Activated CD4-positive, alpha-beta T cell treated with anti-CD3 and anti-CD28 coated beads, Interleukin-2, amount 50 U/mL, for 16 hours (primary cell): ENCODE results near the gene CADM1.
"Not testable (repeated sequence)": the region's sequence is repeated elsewhere in the genome, so short reads cannot be mapped to it uniquely, and the experiment has no call there.

Experiments
- DNase-seq: peaks from one replicate; pipeline ENCODE4 v3.0.0-alpha.2; 2020

CADM1 gene

DNA sequence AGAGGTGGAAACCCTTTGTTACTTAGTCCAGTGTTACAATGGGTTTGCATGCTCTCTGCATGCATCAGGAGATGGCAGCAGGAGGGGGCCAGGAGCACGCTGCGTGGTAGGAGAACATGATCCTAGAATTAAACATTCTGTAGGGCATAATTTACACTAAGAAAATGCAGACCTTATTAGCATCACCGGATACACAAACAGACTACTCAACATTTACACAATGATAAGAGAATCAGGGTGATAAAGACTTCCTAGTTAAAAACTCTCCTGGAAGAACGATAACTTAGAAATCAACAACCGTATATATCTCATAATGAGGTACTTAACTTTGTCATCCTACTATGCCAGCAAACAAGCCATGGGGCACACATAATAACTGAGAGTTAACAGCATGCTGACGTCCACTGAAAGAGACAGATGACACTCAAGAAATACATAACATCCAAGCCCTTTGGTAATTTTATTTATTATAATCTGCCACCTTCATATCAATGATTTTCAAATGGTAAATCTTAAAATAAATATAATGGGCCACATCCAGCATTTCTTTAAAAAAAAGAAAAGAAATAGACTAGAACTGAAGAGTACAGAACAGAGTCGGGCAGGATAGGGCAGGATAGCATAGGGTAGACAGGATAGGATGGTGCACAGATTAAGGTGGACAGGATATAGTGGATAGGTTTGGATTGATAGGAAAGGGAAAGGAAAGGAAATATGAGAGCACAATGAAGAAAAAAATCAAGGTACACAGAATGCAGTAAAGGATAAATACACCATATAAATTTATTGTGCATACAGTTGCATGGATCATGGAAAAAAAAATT lies 27.5 kb downstream of the CADM1 start:
- no peak for DNase-seq

DNA sequence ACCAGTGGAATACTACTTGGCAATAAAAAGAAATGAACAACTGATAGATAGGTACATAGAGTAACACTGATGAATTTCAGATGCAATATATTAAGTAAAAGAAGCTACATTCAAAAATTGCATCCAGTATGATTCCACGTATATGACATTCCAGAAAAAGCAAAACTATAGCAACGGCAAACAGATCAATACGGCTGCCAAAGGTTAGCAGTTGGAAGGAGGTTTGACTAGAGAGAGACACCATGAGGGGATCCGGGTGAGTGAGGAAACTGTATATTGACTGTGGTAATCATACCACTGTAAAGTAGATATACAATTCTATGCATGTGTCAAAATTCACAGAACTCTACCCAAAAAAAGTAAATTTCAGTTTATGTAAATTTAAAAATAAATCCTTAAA lies 28.7 kb downstream of the CADM1 start:
- DNase-seq, result no peak

DNA sequence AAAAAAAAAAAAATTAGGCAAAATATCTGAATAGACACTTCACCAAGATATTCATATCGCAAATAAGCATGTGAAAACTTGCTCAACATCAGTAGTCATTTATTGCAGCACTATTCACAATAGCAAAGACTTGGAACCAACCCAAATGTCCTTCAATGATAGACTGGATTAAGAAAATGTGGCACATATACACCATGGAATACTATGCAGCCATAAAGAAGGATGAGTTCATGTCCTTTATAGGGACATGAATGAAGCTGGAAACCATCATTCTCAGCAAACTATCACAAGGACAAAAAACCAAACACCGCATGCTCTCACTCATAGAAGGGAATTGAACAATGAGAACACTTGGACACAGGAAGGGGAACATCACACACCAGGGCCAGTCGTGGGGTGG lies 29.9 kb downstream of the CADM1 start:
- DNase-seq, result not testable (repeated sequence)

DNA sequence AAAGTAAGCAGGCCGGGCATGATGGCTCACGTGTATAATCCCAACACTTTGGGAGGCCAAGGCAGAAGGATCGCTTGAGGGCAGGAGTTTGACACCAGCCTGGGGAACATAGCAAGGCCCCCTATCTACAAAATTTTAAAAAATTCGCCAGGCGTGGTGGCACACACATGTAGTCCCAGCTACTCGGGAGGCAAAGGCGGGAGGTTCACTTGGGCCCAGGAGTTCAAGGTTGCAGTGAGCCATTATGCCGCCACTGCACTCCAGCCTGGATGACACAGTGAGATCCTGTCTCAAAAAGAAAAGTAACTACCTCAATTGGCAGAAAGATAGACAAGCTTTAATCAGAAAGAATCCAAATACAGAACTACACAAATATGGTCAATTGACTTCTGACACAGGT lies 31.0 kb downstream of the CADM1 start:
- no peak for DNase-seq

DNA sequence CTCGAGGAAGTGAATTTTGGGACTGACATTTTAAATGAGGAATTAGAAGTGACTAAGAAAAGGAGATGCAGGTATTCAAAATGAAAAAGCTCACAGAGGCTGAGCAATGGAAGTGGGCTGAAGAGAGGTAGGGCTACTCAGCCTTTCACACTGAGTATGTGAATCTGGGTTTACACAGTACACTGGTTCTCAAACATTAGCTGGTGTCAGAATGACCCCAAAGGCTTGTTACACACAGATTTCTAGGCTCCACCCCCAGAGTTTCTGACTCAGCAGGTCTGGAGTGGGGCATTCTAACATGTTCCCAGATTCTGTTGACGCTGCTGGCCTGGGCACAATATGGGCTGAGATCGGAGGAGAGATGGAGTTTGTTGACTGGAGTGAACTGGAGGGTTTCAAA lies 32.8 kb downstream of the CADM1 start:
- no peak for DNase-seq

DNA sequence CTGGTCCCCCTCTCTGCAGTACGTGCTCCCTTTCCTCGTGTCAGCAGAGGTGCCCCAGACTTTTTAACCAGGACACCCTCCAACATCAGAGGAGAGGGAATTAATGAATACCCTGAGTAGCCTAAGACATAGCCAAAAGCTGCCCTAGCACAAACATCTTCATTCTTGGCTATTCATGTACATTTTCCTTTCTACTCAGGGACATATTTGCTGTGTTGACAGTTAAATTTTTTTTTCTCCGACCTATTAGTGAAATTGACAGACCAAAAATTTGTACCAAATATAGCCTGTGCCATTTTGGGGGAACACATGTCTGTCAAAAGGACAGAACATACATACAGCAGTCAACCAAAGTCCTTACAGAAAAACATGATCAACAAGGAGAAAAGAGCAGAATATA lies 33.3 kb downstream of the CADM1 start:
- no peak for DNase-seq

DNA sequence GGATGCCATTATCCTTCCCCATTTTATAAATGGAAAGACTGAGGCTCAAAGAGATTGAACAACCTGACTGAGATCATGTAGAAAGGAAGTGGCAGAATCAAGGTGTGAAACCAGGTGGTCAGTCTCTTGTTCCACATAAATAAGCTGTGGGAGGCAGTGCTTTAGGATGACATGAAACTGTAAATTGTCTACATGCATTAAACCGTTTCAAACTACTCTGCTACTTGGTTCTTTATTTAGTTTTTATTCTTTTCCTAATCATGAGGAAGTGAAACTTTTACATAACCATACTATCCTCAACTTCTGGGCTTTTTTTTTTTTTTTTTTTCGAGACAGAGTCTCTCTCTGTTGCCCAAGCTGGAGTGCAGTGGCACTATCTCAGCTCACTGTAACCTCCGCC lies 34.9 kb downstream of the CADM1 start:
- no peak for DNase-seq

DNA sequence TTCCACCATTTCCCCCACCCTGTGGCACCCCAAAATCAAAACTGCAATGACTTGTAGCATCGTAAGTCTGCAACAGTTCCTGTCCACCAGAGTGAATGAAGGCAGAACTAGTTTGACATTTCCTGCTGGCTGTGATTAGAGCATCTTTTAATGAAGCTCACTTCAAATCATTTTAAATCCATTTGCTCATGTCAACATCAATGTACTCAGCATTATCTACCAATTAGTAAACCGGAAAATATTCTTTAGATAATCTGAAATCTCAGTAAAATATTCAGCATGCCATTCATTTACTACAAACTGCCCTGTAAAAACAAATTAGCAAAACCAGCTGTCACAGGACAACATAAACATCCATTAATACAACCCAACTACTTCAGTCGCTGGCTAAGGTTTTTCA lies 38.1 kb downstream of the CADM1 start:
- DNase-seq, result no peak

DNA sequence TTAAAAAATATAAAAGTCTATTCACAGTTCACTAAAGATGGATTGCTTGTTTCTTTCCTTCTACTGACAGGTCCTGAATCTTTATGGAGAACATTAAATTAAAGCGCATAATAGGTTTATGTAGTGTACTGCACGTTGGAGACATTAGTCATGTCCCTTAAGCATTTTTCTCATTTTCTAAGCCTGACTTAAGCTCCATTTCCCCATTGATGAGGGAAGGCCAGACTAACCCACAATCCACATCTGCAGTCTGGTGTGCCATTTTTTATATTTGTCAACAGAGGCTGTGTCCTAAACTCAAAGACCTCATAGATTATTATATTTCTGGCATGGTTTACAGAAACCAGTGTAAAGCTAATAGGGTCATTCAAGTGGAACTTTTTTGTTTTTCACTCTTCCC lies 39.9 kb downstream of the CADM1 start:
- DNase-seq, result no peak

DNA sequence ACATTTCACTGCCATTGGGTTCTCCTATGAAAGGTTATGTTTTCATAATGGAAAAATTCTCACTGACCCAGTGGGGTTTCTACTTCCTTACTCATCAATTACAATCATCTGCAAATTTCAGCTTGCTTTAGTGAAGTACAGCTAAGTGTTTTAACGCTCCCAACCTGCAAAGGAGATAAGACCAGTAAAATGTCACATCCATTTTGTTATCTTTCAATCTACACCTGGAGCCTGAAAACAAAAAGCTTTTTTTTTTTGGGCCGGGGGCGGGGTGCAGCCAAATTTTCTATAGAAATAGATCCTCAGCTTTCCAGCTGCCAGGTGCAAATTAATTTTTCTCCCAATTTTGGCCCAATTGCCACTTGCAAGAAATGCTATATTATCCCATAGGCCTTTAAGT lies 40.6 kb downstream of the CADM1 start:
- no peak for DNase-seq

DNA sequence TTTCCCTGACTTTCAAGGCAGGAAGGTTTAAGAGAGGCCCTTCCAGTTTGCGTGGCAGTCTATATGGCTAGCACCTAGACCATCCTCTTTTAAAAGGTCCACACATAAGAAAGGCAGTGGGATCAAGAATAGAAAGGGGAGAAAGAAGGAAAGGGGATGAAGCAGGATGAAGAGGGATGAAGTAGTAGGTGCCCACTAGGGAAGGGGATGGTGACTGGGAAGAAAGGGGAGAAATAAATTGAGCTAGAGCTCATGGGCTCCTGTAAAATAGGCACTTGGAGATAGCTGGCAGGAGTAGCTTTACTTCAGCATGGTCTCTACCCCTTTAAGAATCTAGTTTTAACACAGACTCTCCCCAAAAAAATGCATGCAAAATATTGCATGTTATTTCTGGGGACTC lies 41.5 kb downstream of the CADM1 start:
- no peak for DNase-seq

DNA sequence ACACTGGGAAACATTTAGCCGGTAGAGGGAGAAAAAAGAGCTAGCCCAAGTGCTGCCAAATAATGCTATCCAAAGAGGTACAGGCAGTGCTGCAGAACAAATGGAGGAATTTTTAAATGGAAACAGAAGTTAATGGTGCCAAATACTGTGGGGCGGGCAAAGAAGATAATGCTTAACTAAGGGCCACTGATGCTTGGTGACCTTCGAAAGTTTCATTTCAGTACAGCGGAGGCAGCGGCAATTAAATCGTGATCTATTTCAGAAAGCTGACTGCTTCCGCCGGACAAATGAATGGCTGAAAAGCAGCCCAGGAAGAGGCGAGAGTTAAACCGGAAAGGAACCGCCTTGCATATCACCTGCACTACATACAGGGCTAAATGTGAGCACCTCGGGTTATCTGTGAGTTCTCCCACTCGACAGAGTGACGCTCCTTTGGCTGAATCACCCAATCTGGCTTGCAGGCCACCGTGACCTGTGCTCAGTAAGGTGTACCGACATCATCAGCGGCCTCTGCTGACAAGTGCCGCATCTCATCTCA lies 42.1 kb downstream of the CADM1 start:
- DNase-seq, result no peak

DNA sequence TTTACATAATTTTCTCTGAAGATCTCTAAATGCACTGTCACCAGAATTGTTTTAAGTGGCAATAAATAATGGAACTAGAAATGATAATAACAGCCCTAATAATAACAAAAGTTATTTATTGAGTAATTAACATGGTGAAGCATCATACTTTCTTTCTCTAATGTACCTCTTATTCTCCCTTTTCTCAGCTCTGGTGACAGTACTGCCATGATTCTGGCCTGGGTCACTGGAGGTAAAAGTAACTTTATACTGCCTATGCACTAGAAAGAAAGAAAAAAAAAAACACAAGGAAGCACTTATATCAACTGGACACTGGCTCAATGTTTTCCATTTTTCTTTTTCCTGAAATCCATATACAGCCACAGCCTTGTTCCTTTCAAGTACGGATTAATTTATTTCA lies 43.7 kb downstream of the CADM1 start:
- no peak for DNase-seq

DNA sequence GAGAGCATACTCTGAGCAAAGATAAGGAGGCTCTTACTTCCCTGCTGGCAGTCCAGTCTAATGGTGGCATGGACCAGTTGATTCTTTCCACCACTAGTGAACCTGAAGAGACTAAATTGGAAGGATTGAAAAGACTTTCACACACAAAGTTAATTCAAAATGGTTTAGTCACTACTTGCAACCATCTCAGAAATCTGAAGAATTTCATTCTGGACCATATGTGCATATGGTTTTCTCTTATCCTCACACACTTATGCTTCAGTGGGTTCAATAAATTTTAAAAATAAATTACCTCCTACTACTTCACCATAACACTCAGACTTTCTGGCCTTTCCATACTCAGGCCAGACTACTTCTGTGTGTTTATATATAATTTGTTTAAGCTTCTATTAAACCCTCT lies 44.7 kb downstream of the CADM1 start:
- DNase-seq, result no peak

DNA sequence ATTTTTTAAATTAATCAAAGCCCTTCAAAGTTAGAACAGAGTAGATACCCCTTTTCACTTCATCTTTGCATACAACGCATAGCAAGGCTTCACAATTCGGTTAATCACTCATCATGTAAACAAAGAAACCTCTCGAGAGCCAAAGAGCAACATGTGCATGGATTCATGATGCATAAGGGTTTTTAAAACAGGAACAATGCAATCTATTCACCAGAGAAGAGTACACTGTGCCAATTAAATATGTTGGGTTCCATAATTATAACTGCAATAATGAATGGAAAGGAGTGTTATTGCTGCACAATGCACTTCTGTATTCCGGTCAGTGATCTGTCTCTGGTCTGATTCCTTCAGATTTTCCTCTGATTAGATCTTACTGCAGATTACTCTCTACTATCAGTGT lies 45.3 kb downstream of the CADM1 start:
- DNase-seq, result no peak

DNA sequence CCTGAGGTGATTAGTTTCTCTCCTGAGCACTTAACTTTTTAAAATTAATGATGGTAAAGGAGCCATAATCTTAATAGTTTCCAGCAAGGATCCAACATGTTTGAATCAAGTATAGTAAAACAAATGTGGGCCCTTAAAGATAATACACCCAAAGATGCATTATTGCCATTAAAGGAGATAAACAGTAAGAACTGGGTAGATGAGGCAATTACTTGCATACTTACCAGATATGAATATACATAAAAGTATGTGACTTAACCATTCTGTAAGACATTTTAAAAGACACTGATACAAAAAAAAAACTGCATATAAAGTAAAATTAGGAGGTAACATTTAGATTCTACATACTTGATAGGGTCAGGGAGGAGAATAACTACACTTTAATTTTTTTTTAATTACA lies 48.2 kb downstream of the CADM1 start:
- DNase-seq, result no peak

DNA sequence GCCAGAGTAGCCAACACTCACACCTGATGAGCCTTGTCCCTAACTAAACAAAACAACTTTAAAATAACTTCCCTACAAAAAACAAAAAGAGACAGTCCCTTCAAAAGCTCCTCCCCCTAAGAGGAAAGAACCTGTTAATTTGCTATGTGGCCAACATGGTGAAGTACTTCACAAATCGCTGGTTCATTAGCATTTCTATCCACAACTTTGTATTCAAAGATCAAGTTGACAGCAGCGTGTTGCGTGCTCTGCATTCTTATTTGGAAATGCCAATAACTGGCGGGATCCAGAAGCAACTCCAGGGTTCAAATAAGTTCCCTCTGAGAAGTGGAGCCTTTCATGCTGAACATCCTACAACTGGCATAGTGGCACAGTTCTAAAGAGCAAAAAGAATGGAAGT lies 48.6 kb downstream of the CADM1 start:
- DNase-seq, result no peak

DNA sequence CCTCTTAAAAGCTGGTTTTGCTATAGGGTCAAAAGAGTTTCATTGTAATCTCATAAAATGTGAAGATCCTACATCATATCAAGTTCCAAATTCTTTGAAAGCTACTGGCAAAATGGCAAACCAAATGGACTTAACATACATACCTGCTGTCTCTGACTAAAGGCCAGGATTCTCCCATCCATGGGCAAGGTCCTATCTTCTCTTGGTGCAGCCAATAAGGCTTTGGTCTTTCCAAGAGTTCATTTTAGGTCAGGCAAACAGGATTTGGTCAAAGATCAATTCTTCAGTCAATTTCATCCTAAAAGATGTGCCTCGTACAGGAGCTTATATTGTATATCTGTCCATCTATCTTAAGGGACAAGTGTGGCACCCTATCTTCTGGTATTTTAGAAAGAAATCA lies 49.7 kb downstream of the CADM1 start:
- no peak for DNase-seq

DNA sequence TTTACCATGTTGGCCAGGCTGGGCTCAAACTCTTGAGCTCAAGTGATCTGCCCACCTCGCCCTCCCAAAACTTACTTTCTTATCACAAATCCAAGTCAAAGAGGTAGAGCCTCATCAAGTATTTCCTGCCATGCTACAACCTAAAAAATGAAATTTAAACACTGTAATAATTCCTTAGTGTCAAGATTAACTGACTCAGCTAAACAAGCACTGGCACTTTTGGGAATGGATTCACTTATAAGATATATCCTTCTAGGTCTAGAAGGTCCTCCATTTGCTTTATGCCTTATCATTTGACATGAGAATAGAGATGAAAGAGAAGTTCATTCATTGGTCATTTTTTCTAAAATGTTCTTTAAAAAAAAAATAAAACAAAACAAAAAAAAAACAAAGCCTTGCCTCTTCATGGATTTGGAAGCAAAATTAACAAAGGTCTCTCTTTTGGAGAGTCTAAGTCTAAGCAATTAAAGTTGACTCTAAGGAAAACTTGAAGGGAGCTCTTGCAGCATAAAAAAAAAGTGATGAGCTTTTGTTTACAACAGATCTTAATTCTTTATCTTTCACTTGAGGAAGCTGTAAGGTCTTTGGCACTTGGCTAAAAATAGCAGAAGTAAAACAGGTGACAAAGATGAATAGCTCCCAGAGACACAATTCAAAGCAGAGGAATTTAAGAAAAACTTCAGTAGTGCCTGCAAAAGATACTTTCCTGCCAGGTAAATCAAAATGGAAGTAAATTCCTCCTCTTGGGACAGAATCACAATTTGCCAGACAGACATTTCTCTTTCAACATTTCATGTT lies 50.3 kb downstream of the CADM1 start:
- DNase-seq, result no peak

DNA sequence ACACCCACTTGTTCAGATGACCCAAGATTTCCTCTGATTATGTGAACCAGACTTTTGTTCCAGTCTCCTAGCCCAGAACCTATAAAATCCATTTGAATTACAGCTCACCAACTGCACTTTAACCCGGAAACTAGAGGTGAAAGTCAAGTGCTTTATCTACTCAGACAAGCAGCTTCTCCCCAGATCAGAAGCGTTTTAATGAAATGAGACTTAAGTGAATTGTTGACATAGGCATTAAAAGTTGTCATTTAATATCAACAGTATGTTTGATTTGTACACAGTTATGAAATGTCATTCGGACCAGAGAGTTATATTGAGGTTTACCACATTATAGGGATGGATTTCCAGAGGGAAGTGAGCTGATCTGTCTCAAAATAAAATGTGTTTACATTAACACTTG lies 52.0 kb downstream of the CADM1 start:
- DNase-seq, result no peak

DNA sequence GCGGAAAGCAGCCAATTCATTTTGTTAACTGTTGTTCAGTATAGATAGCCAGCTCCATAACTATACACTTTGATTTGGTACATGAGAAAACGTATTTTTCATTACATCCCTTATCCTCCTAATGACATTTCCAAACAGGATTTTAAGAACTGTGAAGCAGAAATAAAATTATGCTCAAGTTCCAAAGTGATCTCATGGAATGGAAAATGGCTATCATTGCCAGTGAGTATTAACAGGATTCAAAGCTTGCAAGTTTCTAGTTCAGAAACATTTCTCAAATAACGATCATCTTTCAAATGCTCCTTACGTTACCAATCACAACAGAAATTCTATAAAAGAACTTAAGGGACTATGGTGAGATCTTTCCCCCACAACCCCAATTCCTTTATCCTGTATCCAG lies 53.7 kb downstream of the CADM1 start:
- no peak for DNase-seq

DNA sequence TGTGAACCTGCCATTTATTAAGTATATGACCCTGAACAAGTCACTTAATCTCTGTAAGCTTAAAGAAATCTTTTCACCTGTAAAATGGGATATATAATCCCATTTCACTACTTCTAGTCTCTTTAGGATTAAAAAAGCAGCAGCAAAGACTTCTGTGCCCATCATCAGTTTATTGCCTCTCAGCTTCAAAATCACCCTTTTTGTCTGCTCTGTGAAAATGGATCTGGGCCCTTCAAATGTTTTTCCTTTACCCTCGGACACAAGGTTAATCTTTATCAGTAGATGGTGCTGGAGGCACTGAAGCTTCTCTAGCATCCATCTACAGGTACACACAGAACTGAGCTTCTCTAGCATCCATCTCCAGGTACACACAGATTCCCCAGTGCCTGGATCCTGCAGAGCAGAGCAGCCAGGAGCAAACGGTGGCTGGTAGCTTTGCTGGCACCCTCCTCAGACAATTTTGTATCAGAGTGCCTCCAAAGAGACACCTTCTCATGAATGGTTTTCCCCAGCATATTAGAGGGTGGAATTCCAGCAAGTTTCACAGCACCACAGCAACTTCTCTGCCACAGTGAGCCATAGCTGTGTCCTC lies 56.8 kb downstream of the CADM1 start:
- no peak for DNase-seq

DNA sequence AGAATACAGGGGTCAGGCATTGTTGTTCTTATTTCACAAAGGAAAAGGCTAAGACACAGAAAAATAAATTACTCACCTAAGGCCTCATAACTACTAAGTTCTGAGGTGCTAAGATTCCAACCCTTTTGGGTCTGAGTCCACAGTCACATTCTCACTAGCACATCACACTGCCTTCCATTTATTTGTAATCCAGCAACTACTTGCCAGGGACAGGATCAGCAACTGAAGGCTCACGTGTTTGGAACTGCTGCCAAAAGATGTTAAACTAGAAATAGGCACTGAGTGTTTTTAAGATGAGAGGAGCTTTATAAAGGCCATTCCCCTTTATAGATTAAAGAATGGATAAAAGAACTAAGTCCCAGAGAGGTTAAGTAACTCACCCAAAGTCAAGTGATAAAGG lies 58.0 kb downstream of the CADM1 start:
- DNase-seq, result no peak

DNA sequence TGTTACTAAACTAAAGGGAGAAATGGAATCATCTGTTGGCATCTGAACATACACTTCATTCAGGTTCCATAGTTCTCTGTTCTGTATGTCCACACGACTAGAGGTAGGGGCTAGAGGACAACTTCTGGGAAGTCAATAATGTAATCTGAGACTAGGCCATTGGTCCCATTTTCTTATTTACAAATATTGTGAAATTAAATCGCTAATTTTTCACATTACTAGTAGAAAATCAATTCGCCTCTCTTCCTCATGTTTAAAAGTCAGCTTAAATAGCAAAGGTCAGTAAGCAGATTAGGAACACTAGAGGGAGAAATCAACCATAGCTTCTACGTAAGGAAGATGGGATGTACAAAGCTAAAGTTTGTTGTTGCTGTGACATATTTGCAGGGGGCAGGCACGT lies 59.7 kb downstream of the CADM1 start:
- DNase-seq, result no peak
